Globus pallidus (tissue), 1 donor: ENCODE results near the gene AIRE.

Experiments
- DNase-seq: peaks from one replicate; pipeline ENCODE4 v3.0.0-alpha.2; 2015; ENCODE audit warnings: low spot score

AIRE gene

GRCh38 chr21:44324854-44325107 lies 39.1 kb downstream of the AIRE start:
- no peak for DNase-seq

- no peak for DNase-seq
Observed at GRCh38 chr21:44325386-44326271, 40.0 kb downstream of the AIRE start.

- DNase-seq, result no peak
Observed at GRCh38 chr21:44326272-44326647, 40.6 kb downstream of the AIRE start.

GRCh38 chr21:44326716-44327602 lies 41.3 kb downstream of the AIRE start:
- DNase-seq, result no peak

- DNase-seq, result no peak
Observed at GRCh38 chr21:44327603-44327974, 41.9 kb downstream of the AIRE start.

GRCh38 chr21:44328242-44328895 lies 42.7 kb downstream of the AIRE start:
- DNase-seq, result no peak

- peak; percentile 42 for DNase-seq
Observed at GRCh38 chr21:44329086-44329889, 43.6 kb downstream of the AIRE start.

GRCh38 chr21:44329971-44330681 lies 44.5 kb downstream of the AIRE start:
- DNase-seq, result no peak

- no peak for DNase-seq
Observed at GRCh38 chr21:44330698-44331097, 45.0 kb downstream of the AIRE start.

- no peak for DNase-seq
Observed at GRCh38 chr21:44331209-44331608, 45.5 kb downstream of the AIRE start.

GRCh38 chr21:44331650-44332307 lies 46.1 kb downstream of the AIRE start:
- DNase-seq, result no peak

- no peak for DNase-seq
Observed at GRCh38 chr21:44332383-44332782, 46.7 kb downstream of the AIRE start.

GRCh38 chr21:44332965-44333364 lies 47.3 kb downstream of the AIRE start:
- no peak for DNase-seq

- DNase-seq, result no peak
Observed at GRCh38 chr21:44333509-44334328, 48.0 kb downstream of the AIRE start.

- DNase-seq, result no peak
Observed at GRCh38 chr21:44334329-44335030, 48.8 kb downstream of the AIRE start.

GRCh38 chr21:44335266-44336059 lies 49.8 kb downstream of the AIRE start:
- no peak for DNase-seq

- DNase-seq, result no peak
Observed at GRCh38 chr21:44337449-44337848, 51.8 kb downstream of the AIRE start.
